K562 (cell line): ENCODE measurements around the gene OXA1L. TPM values are rescaled to one million over a fixed set of nuclear protein-coding genes. Genes with fewer than 3 reads are reported as not detected.

Source experiments
- polyA plus RNA-seq, 8 experiments: library from polyadenylated mRNA; depleted of rRNA in 4 of 8; stranded (reverse) in 5 of 8; unstranded in 3 of 8; fragments of >200 nt; fragmentation: Nextera tagmentation in 2 of 8; fragmentation: Illumina TruSeq in 1 of 8; extraction: Ambion mirVana in 2 of 8; extraction: Trizol in 1 of 8; gene quantifications; 2 replicates each; pipeline versions ENCODE4 v1.2.1 to v1.2.3, GENCODE V29; 2011 to 2014; ENCODE audit warnings: inconsistent platforms in 1 of 8, missing spikeins in 1 of 8
- small RNA-seq: library from RNA; depleted of rRNA; stranded (forward); fragments of <200 nt; gene quantifications from one replicate; pipeline ENCODE3, GENCODE V24; 2014
- total RNA-seq, 7 experiments: library from RNA; depleted of rRNA in 6 of 7; stranded (reverse); fragments of >200 nt in 6 of 7; fragmentation: Illumina TruSeq in 2 of 7; extraction: Trizol in 2 of 7; gene quantifications; 2 replicates each; pipeline versions ENCODE4 v1.2.1 to v1.2.3, GENCODE V29; 2011 to 2021; ENCODE audit warnings: low replicate concordance in 1 of 7

OXA1L gene
- total and polyA plus RNA-seq, 9 of the 15 experiments (the other 6 are each of a cell fraction or from before 2014, with no cell fraction given), result 100 to 204 (median 145) TPM

Small RNA genes lying within 50 kb of the gene (small RNA-seq; reads per million reads assigned to genes)
- not detected for gene RF00588

Other genes starting within 250 kb of the OXA1L start
Only the 7 nearest of the 13 such genes appear.
- gene OR6J1, start 122.3 kb upstream of the OXA1L start, total RNA-seq (2014; rRNA removed), result not detected in 2 replicates
- gene OR6J1, start 122.3 kb upstream of the OXA1L start, total RNA-seq (2014; rRNA removed; fragmentation: Illumina TruSeq; extraction: Trizol), result 0.03 TPM in 1 of 2 replicates, not detected in the other
- not detected in 2 replicates for gene OR6J1, start 122.3 kb upstream of the OXA1L start, total RNA-seq (2015; rRNA removed; fragmentation: Illumina TruSeq; extraction: Trizol)
- gene OR6J1, start 122.3 kb upstream of the OXA1L start, total RNA-seq (2021), result not detected in 2 replicates
- not detected in 2 replicates for gene OR6J1, start 122.3 kb upstream of the OXA1L start, polyA plus RNA-seq (2011; rRNA removed)
- gene OR6J1, start 122.3 kb upstream of the OXA1L start, polyA plus RNA-seq (2014; fragmentation: Illumina TruSeq; extraction: Trizol), result not detected in 2 replicates
- not detected for gene OR6J1, start 122.3 kb upstream of the OXA1L start, polyA plus RNA-seq (2014; fragmentation: Nextera tagmentation; extraction: Ambion mirVana)
- gene OR6J1, start 122.3 kb upstream of the OXA1L start, polyA plus RNA-seq (2014; rRNA removed), result 0.08 TPM in 1 of 2 replicates, not detected in the other
- gene SLC7A7, start 48.7 kb downstream of the OXA1L start, total RNA-seq (2014; rRNA removed), result 0.41 TPM in 1 of 2 replicates, not detected in the other
- gene SLC7A7, start 48.7 kb downstream of the OXA1L start, total RNA-seq (2014; rRNA removed; fragmentation: Illumina TruSeq; extraction: Trizol), result 0.07 TPM in 1 of 2 replicates, not detected in the other
- gene SLC7A7, start 48.7 kb downstream of the OXA1L start, total RNA-seq (2015; rRNA removed; fragmentation: Illumina TruSeq; extraction: Trizol), result 0.11 and 0.14 TPM in 2 replicates
- 0.36 and 0.60 TPM in 2 replicates for gene SLC7A7, start 48.7 kb downstream of the OXA1L start, total RNA-seq (2021)
- gene SLC7A7, start 48.7 kb downstream of the OXA1L start, polyA plus RNA-seq (2011; rRNA removed), result 0.38 and 0.45 TPM in 2 replicates
- gene SLC7A7, start 48.7 kb downstream of the OXA1L start, polyA plus RNA-seq (2014; fragmentation: Illumina TruSeq; extraction: Trizol), result 0.22 and 0.46 TPM in 2 replicates
- under 1 TPM; 0.24 to 0.32 TPM for gene SLC7A7, start 48.7 kb downstream of the OXA1L start, polyA plus RNA-seq (2014; fragmentation: Nextera tagmentation; extraction: Ambion mirVana)
- gene SLC7A7, start 48.7 kb downstream of the OXA1L start, polyA plus RNA-seq (2014; rRNA removed), result 0.68 and 1.0 TPM in 2 replicates
- gene MRPL52, start 63.2 kb downstream of the OXA1L start, total RNA-seq (2014; rRNA removed), result 161 and 168 TPM in 2 replicates
- 162 and 169 TPM in 2 replicates for gene MRPL52, start 63.2 kb downstream of the OXA1L start, total RNA-seq (2014; rRNA removed; fragmentation: Illumina TruSeq; extraction: Trizol)
- gene MRPL52, start 63.2 kb downstream of the OXA1L start, total RNA-seq (2015; rRNA removed; fragmentation: Illumina TruSeq; extraction: Trizol), result 169 and 170 TPM in 2 replicates
- gene MRPL52, start 63.2 kb downstream of the OXA1L start, total RNA-seq (2021), result 213 and 214 TPM in 2 replicates
- gene MRPL52, start 63.2 kb downstream of the OXA1L start, polyA plus RNA-seq (2011; rRNA removed), result 107 and 113 TPM in 2 replicates
- gene MRPL52, start 63.2 kb downstream of the OXA1L start, polyA plus RNA-seq (2014; fragmentation: Illumina TruSeq; extraction: Trizol), result 71.1 and 71.5 TPM in 2 replicates
- gene MRPL52, start 63.2 kb downstream of the OXA1L start, polyA plus RNA-seq (2014; fragmentation: Nextera tagmentation; extraction: Ambion mirVana), result 10 to 100 TPM; 56.5 to 79.8 TPM
- gene MRPL52, start 63.2 kb downstream of the OXA1L start, polyA plus RNA-seq (2014; rRNA removed), result 173 and 220 TPM in 2 replicates
- gene MMP14, start 69.9 kb downstream of the OXA1L start, total RNA-seq (2014; rRNA removed), result 0.36 and 0.65 TPM in 2 replicates
- gene MMP14, start 69.9 kb downstream of the OXA1L start, total RNA-seq (2014; rRNA removed; fragmentation: Illumina TruSeq; extraction: Trizol), result 0.51 and 0.80 TPM in 2 replicates
- gene MMP14, start 69.9 kb downstream of the OXA1L start, total RNA-seq (2015; rRNA removed; fragmentation: Illumina TruSeq; extraction: Trizol), result 0.94 and 0.98 TPM in 2 replicates
- gene MMP14, start 69.9 kb downstream of the OXA1L start, total RNA-seq (2021), result 2.3 and 4.5 TPM in 2 replicates
- gene MMP14, start 69.9 kb downstream of the OXA1L start, polyA plus RNA-seq (2011; rRNA removed), result 2.1 and 2.9 TPM in 2 replicates
- 1.2 and 1.3 TPM in 2 replicates for gene MMP14, start 69.9 kb downstream of the OXA1L start, polyA plus RNA-seq (2014; fragmentation: Illumina TruSeq; extraction: Trizol)
- gene MMP14, start 69.9 kb downstream of the OXA1L start, polyA plus RNA-seq (2014; fragmentation: Nextera tagmentation; extraction: Ambion mirVana), result not detected
- gene MMP14, start 69.9 kb downstream of the OXA1L start, polyA plus RNA-seq (2014; rRNA removed), result 2.8 and 5.8 TPM in 2 replicates
- 10.9 and 14.9 TPM in 2 replicates for gene LRP10, start 105.1 kb downstream of the OXA1L start, total RNA-seq (2014; rRNA removed)
- gene LRP10, start 105.1 kb downstream of the OXA1L start, total RNA-seq (2014; rRNA removed; fragmentation: Illumina TruSeq; extraction: Trizol), result 4.9 and 5.5 TPM in 2 replicates
- gene LRP10, start 105.1 kb downstream of the OXA1L start, total RNA-seq (2015; rRNA removed; fragmentation: Illumina TruSeq; extraction: Trizol), result 6.9 and 8.1 TPM in 2 replicates
- gene LRP10, start 105.1 kb downstream of the OXA1L start, total RNA-seq (2021), result 40.7 and 45.5 TPM in 2 replicates
- 16.0 and 25.1 TPM in 2 replicates for gene LRP10, start 105.1 kb downstream of the OXA1L start, polyA plus RNA-seq (2011; rRNA removed)
- gene LRP10, start 105.1 kb downstream of the OXA1L start, polyA plus RNA-seq (2014; fragmentation: Illumina TruSeq; extraction: Trizol), result 27.2 and 34.5 TPM in 2 replicates
- 1 to 10 TPM; 1.3 to 2.3 TPM for gene LRP10, start 105.1 kb downstream of the OXA1L start, polyA plus RNA-seq (2014; fragmentation: Nextera tagmentation; extraction: Ambion mirVana)
- 12.7 and 15.9 TPM in 2 replicates for gene LRP10, start 105.1 kb downstream of the OXA1L start, polyA plus RNA-seq (2014; rRNA removed)
- gene REM2, start 116.5 kb downstream of the OXA1L start, total RNA-seq (2014; rRNA removed), result 0.29 and 0.36 TPM in 2 replicates
- 0.18 and 0.51 TPM in 2 replicates for gene REM2, start 116.5 kb downstream of the OXA1L start, total RNA-seq (2014; rRNA removed; fragmentation: Illumina TruSeq; extraction: Trizol)
- gene REM2, start 116.5 kb downstream of the OXA1L start, total RNA-seq (2015; rRNA removed; fragmentation: Illumina TruSeq; extraction: Trizol), result 0.25 and 0.34 TPM in 2 replicates
- gene REM2, start 116.5 kb downstream of the OXA1L start, total RNA-seq (2021), result 0.40 and 0.69 TPM in 2 replicates
- 0.91 and 1.0 TPM in 2 replicates for gene REM2, start 116.5 kb downstream of the OXA1L start, polyA plus RNA-seq (2011; rRNA removed)
- 0.21 and 0.25 TPM in 2 replicates for gene REM2, start 116.5 kb downstream of the OXA1L start, polyA plus RNA-seq (2014; fragmentation: Illumina TruSeq; extraction: Trizol)
- under 1 TPM; 0.38 to 0.50 TPM for gene REM2, start 116.5 kb downstream of the OXA1L start, polyA plus RNA-seq (2014; fragmentation: Nextera tagmentation; extraction: Ambion mirVana)
- gene REM2, start 116.5 kb downstream of the OXA1L start, polyA plus RNA-seq (2014; rRNA removed), result 0.20 and 0.97 TPM in 2 replicates
- gene RBM23, start 152.5 kb downstream of the OXA1L start, total RNA-seq (2014; rRNA removed), result 46.0 and 68.2 TPM in 2 replicates
- 48.9 and 53.2 TPM in 2 replicates for gene RBM23, start 152.5 kb downstream of the OXA1L start, total RNA-seq (2014; rRNA removed; fragmentation: Illumina TruSeq; extraction: Trizol)
- gene RBM23, start 152.5 kb downstream of the OXA1L start, total RNA-seq (2015; rRNA removed; fragmentation: Illumina TruSeq; extraction: Trizol), result 66.8 and 73.0 TPM in 2 replicates
- 56.0 and 58.5 TPM in 2 replicates for gene RBM23, start 152.5 kb downstream of the OXA1L start, total RNA-seq (2021)
- 36.2 and 57.8 TPM in 2 replicates for gene RBM23, start 152.5 kb downstream of the OXA1L start, polyA plus RNA-seq (2011; rRNA removed)
- gene RBM23, start 152.5 kb downstream of the OXA1L start, polyA plus RNA-seq (2014; fragmentation: Illumina TruSeq; extraction: Trizol), result 50.2 and 69.0 TPM in 2 replicates
- 100 to 1,000 TPM in 1 of 2 experiments, 10 to 100 TPM in 1; 67.8 to 102 TPM for gene RBM23, start 152.5 kb downstream of the OXA1L start, polyA plus RNA-seq (2014; fragmentation: Nextera tagmentation; extraction: Ambion mirVana)
- gene RBM23, start 152.5 kb downstream of the OXA1L start, polyA plus RNA-seq (2014; rRNA removed), result 47.1 and 50.4 TPM in 2 replicates